MG63 (cell line): ENCODE measurements around the gene SCN3B. TPM values are rescaled to one million over a fixed set of nuclear protein-coding genes. Genes with fewer than 3 reads are reported as not detected.
"Not testable (repeated sequence)": the region's sequence is repeated elsewhere in the genome, so short reads cannot be mapped to it uniquely, and the experiment has no call there.

Source experiments
- DNase-seq: peaks from one replicate; pipeline ENCODE4 v3.0.0-alpha.2; 2020
- H3K27me3 ChIP-seq: fragments of 250-450 bp; sonication (Bioruptor Pico); 2 replicates; pipeline ENCODE4 v1.5.1; 2020; ENCODE audit warnings: mild to moderate bottlenecking, moderate library complexity
- H3K36me3 ChIP-seq: fragments of 250-450 bp; sonication (Bioruptor Pico); 2 replicates; pipeline ENCODE4 v1.5.1; 2020; ENCODE audit warnings: mild to moderate bottlenecking, moderate library complexity
- H3K4me3 ChIP-seq: fragments of 250-450 bp; sonication (Bioruptor Pico); 2 replicates; pipeline ENCODE4 v1.5.1; 2020; ENCODE audit warnings: mild to moderate bottlenecking, moderate library complexity
- H3K9me3 ChIP-seq: fragments of 250-450 bp; sonication (Bioruptor Pico); 2 replicates; pipeline ENCODE4 v1.5.1; 2020; ENCODE audit warnings: mild to moderate bottlenecking, moderate library complexity
- total RNA-seq: library from RNA; depleted of rRNA; stranded (reverse); fragments of >200 nt; shearing (Covaris generic); gene quantifications from 2 replicates; pipeline ENCODE4 v1.2.3, GENCODE V29; 2014; ENCODE audit warnings: low replicate concordance

SCN3B gene
- total RNA-seq, 1 experiment from 2014 or later = not detected

DNA sequence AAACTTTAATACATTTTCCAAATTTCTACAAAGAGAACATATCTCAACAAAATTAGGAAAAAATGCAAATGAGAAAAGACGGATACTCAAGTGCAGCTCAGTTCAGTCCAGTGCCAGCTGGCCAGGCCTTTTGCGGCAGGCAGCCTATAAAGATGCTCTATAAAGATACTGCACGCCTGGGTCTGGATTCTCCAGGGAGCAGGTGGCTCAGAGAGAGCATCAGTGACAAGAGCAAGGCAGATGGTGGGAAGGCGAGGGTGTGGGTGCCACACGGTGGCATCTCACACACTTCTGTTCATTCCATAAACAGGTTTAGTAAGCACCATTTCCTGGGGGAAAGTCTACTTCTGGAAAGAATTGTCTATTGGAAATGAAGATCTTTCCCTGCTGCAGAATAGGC is 18.1 kb upstream of the SCN3B start:
- DNase-seq = no peak
- Histone ChIP-seq H3K36me3 (no peaks in the 10 kb centered on the region), H3K9me3 (no peaks in the 10 kb centered on the region), H3K4me3 (no peak overlapping the region), H3K27me3 (peaks cover 6% of the 10 kb centered on the region; the same call in 1 of the 2 replicates)

DNA sequence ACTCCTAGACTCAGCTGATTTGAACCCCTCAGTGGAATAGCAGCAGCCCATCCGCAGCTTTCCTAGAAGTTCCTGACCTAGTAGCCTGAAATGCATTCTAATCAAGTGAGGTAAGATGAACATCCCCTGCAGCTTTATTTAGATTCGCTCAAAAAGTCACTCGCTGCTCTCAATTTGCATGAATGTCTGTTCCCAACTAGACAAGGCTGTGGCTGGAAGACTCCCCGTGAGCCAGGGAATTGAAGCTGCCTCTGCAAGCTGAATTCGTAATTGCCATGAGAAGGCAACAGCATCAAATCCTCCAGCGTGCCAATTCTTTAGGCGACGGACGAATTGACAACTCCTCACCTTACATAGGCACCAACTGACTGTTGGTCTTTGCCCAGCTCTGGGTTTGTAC is 17.1 kb upstream of the SCN3B start:
- no peak overlapping the region for H3K4me3 ChIP-seq
- H3K36me3 ChIP-seq = no peaks in the 10 kb centered on the region
- 0 out of 2 replicates have a peak, but pooled peaks cover 4% of the 10 kb centered on the region for H3K27me3 ChIP-seq
- no peak for DNase-seq
- no peaks in the 10 kb centered on the region for H3K9me3 ChIP-seq

DNA sequence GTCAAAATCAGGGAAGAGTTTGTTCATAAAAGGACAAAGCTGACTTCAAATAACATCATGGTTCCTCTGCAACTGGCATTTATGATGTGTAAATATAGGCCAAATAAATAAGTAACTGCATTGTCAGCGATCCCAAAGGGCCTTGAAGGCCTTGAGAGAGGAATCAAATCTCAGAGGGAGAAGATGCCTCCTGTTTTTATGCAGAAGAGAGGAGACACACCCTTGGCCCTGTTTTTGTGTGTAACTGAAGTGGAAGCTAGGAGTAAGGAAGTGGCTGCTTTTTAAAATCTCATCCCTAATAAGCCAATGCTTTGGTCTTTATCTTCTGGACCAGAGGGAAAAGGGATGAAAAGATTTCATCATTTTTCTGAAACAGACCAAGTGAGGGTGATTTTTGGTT is 15.7 kb upstream of the SCN3B start:
- no peak for DNase-seq
- Histone ChIP-seq H3K27me3 (0 out of 2 replicates have a peak, but pooled peaks cover 2% of the 10 kb centered on the region), H3K9me3 (no peaks in the 10 kb centered on the region), H3K4me3 (no peak overlapping the region), H3K36me3 (no peaks in the 10 kb centered on the region)

DNA sequence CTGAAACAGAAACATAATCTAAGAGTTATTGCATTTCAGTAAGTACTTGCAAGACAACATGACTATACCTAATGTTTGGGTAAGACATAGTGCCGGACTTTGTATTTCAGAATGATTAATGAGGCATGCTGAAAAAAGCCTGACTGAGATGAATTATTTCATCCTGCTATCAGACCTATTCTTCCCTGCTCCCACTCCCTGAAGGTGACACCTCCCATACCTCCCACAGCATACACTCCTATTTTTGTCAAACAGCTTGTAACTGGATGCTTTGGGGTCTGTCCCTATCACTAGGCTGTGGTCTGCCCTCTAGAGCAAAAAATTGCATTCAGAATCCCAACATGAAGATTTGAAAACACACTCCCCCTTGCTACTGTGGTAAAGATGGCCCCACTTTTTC is 10.9 kb upstream of the SCN3B start:
- no peaks in the 10 kb centered on the region for H3K36me3 ChIP-seq
- DNase-seq = no peak

DNA sequence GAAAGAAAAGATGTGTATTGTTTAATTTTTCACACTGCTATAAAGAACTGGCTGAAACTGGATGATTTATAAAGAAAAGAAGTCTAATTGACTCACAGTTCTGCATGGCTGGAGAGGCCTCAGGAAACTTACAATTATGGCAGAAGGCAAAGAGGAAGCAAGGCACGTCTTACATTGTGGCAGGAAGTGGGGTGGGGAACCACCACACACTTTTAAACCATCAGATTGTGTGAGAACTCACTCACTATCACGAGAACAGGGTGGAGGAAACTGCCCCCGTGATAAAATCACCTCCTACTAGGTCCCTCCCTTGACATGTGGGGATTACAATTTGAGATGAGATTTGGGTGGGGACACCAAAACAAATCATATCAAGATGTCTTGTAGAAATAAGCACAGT is 5.5 kb upstream of the SCN3B start:
- H3K27me3 ChIP-seq, H3K9me3 ChIP-seq, H3K36me3 ChIP-seq, H3K4me3 ChIP-seq, DNase-seq: not testable (repeated sequence)

More for the DNA sequence above, 10.9 kb upstream of the SCN3B start:
- Histone ChIP-seq H3K9me3 (no peaks in the 10 kb centered on the region), H3K27me3 (0 out of 2 replicates have a peak, but pooled peaks cover 2% of the 10 kb centered on the region), H3K4me3 (no peak overlapping the region)

DNA sequence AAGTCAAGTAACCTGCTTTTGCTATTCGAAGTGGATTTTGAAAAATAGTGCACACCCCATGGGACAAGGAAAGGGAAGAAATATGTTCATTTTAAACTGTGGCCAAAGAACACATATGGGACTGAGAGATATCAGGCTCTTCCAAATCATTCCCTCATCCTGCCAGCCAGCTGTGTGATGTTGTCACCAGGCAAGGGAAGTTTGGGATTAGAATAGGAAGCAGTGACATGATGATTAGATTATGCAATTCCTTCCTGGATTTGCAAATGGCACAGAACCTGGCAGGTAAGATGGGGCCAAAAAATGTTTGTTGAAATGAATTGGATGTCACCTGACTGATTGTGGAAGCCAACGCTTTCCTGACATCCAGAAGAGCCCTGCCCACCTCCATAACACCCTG is 4.9 kb upstream of the SCN3B start:
- Histone ChIP-seq H3K4me3 (no peak overlapping the region), H3K9me3 (no peaks in the 10 kb centered on the region), H3K27me3 (peaks cover 8% of the 10 kb centered on the region; the same call in 1 of the 2 replicates), H3K36me3 (no peaks in the 10 kb centered on the region)
- no peak for DNase-seq

DNA sequence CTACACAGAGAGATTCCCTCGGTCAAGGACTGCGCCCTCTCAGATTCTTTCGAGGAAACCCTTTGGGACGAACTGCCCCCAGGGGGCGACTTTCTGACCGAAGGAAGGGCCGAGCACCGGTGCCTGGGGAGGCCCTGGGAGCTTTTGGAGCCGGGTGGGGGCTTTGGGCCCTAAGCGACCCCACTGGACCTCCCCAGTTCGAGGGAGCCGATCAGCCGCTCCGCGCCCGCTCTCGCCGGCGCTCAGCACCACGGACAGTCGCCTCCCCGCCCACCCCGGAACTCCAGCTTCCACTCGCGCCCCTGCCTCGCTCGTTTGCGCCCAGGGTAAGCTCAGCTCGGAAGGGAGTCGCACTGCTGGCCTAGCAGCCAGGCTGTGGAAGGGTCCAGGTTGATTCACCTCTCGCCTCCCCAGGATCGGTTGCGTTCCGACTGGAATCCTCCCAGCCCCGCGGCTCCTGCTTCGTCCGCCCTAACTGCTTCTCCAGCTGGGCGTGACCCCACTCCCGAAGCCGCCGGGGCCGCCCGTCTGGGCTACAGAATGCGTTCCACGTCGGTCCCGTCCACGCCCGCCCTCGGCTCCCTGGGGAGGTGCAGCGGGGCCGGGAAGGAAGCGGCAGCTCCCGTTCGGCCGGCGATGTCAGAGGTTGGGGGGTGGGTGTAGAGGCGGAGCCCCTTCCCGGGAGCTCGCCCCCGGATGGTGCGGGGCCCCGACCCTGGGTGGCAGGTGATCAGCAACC is 428 bp downstream of the SCN3B start:
- peak overlapping the region; percentile 45 for H3K4me3 ChIP-seq
- no peaks in the 10 kb centered on the region for H3K9me3 ChIP-seq
- peaks cover 18% of the 10 kb centered on the region; the same call in 1 of the 2 replicates for H3K27me3 ChIP-seq
- no peaks in the 10 kb centered on the region for H3K36me3 ChIP-seq
- DNase-seq = peak; percentile 40

DNA sequence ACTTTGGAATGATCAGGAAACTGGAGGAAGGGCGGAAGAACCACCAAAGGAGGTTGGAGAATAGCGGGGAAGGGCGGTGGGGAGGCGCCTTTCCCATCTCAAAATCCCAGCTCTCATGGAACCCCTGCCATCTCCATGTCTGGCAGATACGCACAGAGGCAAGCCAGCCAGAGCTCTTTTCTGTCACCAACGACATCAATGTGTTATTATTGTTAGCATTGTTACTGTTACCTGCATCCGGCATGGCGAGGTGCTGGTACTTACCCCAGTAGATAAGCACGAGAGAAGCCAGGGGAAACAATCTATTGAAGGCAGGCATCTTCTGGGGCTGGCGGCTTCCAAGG is 969 bp downstream of the SCN3B start:
- Histone ChIP-seq H3K36me3 (no peaks in the 10 kb centered on the region), H3K4me3 (no peak overlapping the region), H3K9me3 (no peaks in the 10 kb centered on the region), H3K27me3 (peaks cover 20% of the 10 kb centered on the region; the same call in 1 of the 2 replicates)
- DNase-seq = no peak

DNA sequence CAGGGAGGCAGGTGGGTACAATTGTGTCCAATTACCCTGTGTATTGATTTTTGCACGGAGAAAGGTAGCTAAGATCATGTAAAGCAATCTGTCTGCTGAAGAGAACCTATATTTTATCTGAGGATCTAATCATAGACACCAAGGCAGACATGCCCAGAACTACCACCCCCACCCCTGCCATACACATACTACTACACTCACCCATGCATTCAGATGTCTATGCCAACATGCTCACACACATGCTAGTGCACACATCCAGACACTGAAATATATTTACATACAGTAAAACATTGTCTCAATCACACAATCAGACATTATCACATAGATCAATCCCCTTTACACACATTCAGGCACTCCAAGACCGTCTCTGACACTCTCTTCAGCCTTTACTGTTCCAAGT is 1.8 kb downstream of the SCN3B start:
- no peak overlapping the region for H3K4me3 ChIP-seq
- H3K36me3 ChIP-seq = no peaks in the 10 kb centered on the region
- DNase-seq = no peak
- no peaks in the 10 kb centered on the region for H3K9me3 ChIP-seq
- peaks cover 20% of the 10 kb centered on the region; the same call in 1 of the 2 replicates for H3K27me3 ChIP-seq

DNA sequence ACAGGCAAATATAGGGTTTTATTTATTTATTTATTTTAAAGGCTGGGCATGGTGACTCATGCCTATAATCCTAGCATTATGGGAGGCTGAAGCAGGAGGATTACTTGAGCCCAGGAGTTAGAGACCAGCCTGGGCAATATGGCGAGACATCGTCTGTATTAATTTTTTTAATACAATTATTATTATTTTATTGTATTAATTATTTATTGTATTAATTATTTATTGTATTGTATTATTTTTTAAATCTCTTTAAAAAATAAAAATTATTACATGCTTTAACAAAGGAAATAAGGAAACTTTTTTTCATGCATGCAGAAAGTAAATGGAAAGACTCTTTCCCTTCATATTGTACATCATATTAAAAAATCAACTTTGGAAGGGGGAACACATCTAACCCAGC is 3.5 kb downstream of the SCN3B start:
- no peaks in the 10 kb centered on the region for H3K9me3 ChIP-seq

DNA sequence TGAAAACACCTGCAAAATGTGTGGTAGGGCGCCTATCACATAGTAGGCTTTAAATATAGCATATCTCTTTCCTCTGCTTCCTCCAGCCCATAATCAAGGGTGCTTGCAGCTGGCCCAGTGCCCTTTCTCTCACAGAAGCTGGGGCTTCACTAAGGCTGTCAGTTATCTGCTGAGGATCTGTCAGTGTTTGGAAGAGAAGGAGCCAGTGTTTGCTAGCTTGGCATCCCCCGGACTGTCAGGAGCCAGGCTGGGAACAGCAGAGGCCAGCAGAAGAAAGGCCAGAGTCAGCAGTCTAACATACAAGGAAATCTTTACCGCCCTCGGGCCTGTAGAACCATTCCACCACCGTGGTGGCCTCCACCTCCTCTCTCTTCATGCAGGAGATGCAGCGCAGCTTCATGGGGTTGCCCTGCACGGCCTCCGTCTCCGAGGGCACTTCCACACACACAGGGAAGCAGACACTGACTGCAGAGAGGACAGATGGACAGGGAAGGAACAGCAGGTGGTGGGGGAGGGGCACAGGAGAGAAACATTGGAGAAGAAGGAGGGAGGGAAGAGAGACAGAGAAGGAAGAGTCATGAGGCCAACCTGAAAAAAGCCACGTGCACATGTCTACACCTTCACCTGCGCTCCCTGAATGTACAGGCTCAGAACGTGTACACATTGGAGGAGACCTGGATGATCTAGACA is 9.0 kb downstream of the SCN3B start:
- no peak for DNase-seq
- no peaks in the 10 kb centered on the region for H3K9me3 ChIP-seq
- H3K36me3 ChIP-seq = no peaks in the 10 kb centered on the region
- H3K4me3 ChIP-seq = no peak overlapping the region
- 0 out of 2 replicates have a peak, but pooled peaks cover 2% of the 10 kb centered on the region for H3K27me3 ChIP-seq

More for the DNA sequence above, 3.5 kb downstream of the SCN3B start:
- peaks cover 20% of the 10 kb centered on the region; the same call in 1 of the 2 replicates for H3K27me3 ChIP-seq
- H3K36me3 ChIP-seq = no peaks in the 10 kb centered on the region
- no peak for DNase-seq
- no peak overlapping the region for H3K4me3 ChIP-seq

DNA sequence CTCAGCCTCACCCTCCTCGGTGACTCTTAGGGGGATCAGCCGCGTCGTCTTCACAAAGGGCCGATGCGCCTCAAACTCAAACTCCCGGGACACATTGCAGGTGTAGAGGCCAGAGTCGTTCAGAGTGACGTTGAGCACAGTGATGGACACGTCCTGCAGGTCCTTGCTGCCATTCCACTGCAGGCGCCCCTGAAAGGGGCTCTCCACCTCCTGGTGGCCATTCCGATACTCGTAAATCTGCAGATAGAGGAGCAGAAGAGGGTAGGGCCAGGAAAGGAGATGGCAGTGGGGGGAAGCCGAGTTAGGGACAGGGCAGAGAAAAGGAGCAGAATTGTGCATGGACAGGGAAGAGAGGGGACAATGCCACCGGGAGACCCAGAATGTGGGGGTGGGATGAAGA is 12.0 kb downstream of the SCN3B start:
- no peak for DNase-seq
- no peaks in the 10 kb centered on the region for H3K9me3 ChIP-seq
- H3K27me3 ChIP-seq = no peaks in the 10 kb centered on the region
- no peak overlapping the region for H3K4me3 ChIP-seq
- no peaks in the 10 kb centered on the region for H3K36me3 ChIP-seq

DNA sequence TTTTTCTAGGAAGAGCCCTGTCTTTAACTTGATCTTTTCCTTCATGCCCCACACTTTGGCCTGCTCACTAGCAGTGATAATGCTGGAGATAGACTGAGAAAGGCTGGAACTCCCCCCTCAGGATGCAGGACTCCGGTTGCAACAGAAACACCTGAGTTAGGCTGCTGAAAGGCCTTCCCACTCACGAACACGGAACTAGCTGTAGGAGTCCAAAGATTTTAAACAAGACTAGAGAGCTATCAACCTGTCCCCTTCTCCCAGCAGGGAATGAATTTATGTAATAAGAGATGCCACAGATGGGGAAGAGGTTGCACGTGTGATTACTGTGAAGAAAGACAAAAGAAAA is 13.0 kb downstream of the SCN3B start:
- H3K9me3 ChIP-seq = no peaks in the 10 kb centered on the region
- no peaks in the 10 kb centered on the region for H3K27me3 ChIP-seq
- no peaks in the 10 kb centered on the region for H3K36me3 ChIP-seq
- H3K4me3 ChIP-seq = no peak overlapping the region
- DNase-seq = no peak

DNA sequence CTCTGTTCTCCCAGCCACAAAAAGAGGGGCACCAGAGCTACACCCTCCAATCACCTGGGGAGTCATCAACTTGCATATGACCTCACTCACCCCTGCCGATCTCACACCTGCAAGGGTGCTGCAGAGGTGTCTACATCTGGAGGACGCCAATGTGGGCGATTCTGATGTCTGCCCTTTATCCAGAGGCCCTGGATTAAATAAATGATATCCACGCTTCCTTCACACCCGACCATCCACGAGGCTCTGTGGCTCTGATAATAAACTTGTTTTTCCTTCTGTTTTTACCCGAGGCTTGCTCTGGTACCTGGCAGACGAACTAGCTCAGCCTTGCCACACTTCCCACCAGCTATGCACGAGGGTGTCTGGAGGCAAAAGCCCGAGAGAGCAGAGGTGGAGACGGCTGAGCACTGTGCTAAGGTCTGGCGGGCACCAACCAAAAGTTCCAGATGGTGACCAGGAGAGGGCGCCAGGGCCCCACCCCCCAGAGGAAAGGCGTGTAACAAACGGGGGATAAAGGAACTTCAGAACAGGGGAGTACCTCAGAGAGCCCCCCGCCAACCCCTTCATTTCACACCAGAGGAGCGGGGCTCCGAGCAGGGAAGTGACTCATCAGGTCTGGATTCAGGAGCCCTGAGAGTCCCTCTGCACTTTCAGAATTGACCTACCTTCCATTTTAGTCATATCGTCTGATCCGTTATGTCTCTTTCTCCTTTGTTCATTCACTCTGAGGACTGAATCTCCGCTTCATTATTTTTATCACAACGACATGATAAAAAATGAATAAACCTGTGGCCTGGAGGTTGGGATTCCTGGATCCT is 13.5 kb downstream of the SCN3B start:
- H3K36me3 ChIP-seq = no peaks in the 10 kb centered on the region
- H3K9me3 ChIP-seq = no peaks in the 10 kb centered on the region
- DNase-seq = peak; percentile 12
- no peak overlapping the region for H3K4me3 ChIP-seq
- 0 out of 2 replicates have a peak, but pooled peaks cover 1% of the 10 kb centered on the region for H3K27me3 ChIP-seq

DNA sequence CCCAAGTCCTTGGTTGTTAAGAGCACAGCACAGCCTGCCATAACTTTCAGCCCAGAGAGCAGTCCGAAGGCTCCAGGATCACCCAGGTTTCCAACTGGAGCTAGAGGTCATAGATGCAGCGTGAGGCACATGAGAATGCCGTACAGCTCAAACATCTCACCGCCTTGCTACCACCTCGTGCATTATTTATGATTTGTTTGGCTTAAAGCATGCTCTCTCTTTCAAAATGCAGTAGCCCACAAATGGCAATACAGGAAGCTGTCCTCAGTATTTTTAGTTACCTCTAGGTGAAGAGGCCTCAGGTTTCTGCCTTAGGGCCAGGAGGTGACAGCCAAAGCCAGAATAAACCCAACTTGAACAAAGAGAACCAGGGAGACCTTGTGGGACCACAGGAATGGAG is 14.4 kb downstream of the SCN3B start:
- Histone ChIP-seq H3K36me3 (no peaks in the 10 kb centered on the region), H3K9me3 (no peaks in the 10 kb centered on the region), H3K4me3 (no peak overlapping the region), H3K27me3 (0 out of 2 replicates have a peak, but pooled peaks cover 3% of the 10 kb centered on the region)
- DNase-seq = no peak

DNA sequence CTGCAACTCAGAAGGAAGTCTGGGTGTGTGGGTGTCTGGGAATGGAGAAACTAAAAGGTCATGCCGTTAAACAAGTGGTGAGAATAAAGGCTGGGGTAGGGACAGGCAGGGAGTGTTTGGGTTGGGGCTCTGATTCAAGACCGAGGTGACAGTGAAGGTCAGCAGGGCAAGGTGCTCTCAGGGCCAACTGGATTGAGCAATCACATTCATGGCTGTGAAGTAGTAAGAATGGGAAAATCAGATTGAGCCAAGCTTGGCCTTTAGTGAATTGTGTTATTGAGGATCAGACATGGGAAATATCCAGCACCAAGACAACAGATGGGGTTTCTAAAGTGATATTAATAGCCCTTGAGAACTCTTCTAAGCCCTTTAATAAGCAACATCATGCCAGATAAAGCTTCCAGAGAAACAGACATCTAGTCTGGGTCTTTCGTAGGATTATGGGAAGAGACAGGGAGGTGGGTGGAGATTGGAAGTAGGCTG is 24.3 kb downstream of the SCN3B start:
- DNase-seq = no peak
- Histone ChIP-seq H3K36me3 (no peaks in the 10 kb centered on the region), H3K4me3 (no peak overlapping the region), H3K9me3 (no peaks in the 10 kb centered on the region), H3K27me3 (no peaks in the 10 kb centered on the region)
